ENCODE results near the gene GFER. TPM values are rescaled to one million over a fixed set of nuclear protein-coding genes. Genes with fewer than 3 reads are reported as not detected.

Gene GFER
- polyA plus RNA-seq, 3 donors = 8.1 to 22.7 (median 22.4) TPM

DNA sequence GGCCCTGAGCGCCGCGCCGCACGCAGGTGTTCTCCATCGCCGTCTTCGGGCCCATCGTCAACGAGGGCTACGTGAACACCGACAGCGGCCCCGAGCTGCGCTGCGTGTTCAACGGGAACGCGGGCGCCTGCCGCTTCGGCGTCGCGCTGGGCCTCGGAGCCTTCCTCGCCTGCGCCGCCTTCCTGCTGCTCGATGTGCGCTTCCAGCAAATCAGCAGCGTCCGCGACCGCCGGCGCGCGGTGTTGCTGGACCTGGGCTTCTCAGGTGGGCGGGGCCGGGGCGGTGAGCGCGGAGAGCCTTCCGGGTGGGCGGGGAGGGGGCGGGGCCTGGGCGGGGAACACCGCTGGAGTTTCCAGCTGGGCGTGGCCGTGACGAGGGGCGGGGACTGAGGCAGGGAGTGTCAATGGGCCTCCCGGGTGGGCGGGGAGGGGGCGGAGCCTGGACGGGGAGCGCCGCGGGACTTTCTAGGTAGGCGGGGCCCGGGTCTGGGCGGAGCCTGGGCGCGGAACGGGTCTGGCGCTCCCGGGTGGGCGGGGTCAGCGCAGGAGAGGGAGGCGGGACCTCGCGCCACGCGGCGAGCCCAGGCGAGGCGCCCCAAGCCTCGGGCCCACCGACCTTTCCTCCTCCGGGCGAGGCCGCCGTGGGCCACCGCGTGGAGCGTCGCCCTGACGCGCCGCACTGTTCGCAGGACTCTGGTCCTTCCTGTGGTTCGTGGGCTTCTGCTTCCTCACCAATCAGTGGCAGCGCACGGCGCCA, 8.1 kb downstream of the GFER start:
- Histone ChIP-seq H3K9ac (ENCODE audit: insufficient read depth, low read length, poor library complexity, severe bottlenecking) (peak overlapping the region; percentile 46), H3K4me2 (replicated peaks; ENCODE audit: extremely low read depth, low read length, poor library complexity, severe bottlenecking) (peak overlapping the region; percentile 64), H3K79me2 (ENCODE audit: insufficient read depth, low read length) (no peaks in the 10 kb centered on the region), H3K27ac (ENCODE audit: low read depth in 1 of 2, low read length in 2 of 2) (peak overlapping the region in 1 of 2 donors; percentile 26), H3K27me3 (ENCODE audit: control insufficient read depth in 2 of 2, insufficient read depth in 2 of 2, low read length in 2 of 2) (peaks cover 20 to 33% of the 10 kb centered on the region in 2 donors), H4K20me1 (ENCODE audit: insufficient read depth, low read length) (peaks cover 2% of the 10 kb centered on the region), H3K4me1 (ENCODE audit: control insufficient read depth in 1 of 2, insufficient read depth in 2 of 2, low read length in 2 of 2) (peaks cover 18% of the 10 kb centered on the region in 2 donors), H3K9me3 (replicated peaks in 1 of 2; ENCODE audit: control insufficient read depth in 1 of 2, insufficient read depth in 1 of 2, low read length in 2 of 2) (peaks cover 7 to 8% of the 10 kb centered on the region in 2 donors), H3K4me3 (replicated peaks in 1 of 3; ENCODE audit: low read depth in 2 of 3, low read length in 3 of 3) (peak overlapping the region in 1 of 3 experiments; percentile 57), H2AFZ (ENCODE audit: insufficient read depth, low read depth, low read length, poor library complexity, severe bottlenecking) (peak overlapping the region; percentile 71), H3K36me3 (replicated peaks in 1 of 2; ENCODE audit: control insufficient read depth in 1 of 2, insufficient read depth in 2 of 2, low read length in 2 of 2) (peaks cover 0 to 5% of the 10 kb centered on the region in 2 donors)
- peak overlapping the region; percentile 57 to 64 for H3K4me3 Mint-ChIP-seq
- TF ChIP-seq, protein P1, sequence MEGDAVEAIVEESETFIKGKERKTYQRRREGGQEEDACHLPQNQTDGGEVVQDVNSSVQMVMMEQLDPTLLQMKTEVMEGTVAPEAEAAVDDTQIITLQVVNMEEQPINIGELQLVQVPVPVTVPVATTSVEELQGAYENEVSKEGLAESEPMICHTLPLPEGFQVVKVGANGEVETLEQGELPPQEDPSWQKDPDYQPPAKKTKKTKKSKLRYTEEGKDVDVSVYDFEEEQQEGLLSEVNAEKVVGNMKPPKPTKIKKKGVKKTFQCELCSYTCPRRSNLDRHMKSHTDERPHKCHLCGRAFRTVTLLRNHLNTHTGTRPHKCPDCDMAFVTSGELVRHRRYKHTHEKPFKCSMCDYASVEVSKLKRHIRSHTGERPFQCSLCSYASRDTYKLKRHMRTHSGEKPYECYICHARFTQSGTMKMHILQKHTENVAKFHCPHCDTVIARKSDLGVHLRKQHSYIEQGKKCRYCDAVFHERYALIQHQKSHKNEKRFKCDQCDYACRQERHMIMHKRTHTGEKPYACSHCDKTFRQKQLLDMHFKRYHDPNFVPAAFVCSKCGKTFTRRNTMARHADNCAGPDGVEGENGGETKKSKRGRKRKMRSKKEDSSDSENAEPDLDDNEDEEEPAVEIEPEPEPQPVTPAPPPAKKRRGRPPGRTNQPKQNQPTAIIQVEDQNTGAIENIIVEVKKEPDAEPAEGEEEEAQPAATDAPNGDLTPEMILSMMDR (IDR thresholded peaks at IDR 0.05) = no peak
- H3K27me3 Mint-ChIP-seq (ENCODE audit: low read depth in 3 of 3) = peaks cover 35 to 52% (median 42%) of the 10 kb centered on the region in 3 donors
- H3K36me3 Mint-ChIP-seq = peaks cover 15 to 21% of the 10 kb centered on the region in 2 donors
- WGBS (ENCODE audit: insufficient coverage) = 5% methylated on average over 75 of the region's 96 CpGs
- peaks cover 14% of the 10 kb centered on the region for H3K4me1 Mint-ChIP-seq
- no peak overlapping the region for H3K27ac Mint-ChIP-seq
- intact Hi-C loops (cut with micrococcal nuclease) = loop anchor here in 1 of 2 donors (2.0 kb wide), 1 partner anchor 49 kb away; the partner anchor contains the start of gene MSRB1
- peak; percentile 90 to 96 (median 95) for DNase-seq
- peaks cover 0 to 16% (median 11%) of the 10 kb centered on the region in 7 donors for H3K9me3 Mint-ChIP-seq

DNA sequence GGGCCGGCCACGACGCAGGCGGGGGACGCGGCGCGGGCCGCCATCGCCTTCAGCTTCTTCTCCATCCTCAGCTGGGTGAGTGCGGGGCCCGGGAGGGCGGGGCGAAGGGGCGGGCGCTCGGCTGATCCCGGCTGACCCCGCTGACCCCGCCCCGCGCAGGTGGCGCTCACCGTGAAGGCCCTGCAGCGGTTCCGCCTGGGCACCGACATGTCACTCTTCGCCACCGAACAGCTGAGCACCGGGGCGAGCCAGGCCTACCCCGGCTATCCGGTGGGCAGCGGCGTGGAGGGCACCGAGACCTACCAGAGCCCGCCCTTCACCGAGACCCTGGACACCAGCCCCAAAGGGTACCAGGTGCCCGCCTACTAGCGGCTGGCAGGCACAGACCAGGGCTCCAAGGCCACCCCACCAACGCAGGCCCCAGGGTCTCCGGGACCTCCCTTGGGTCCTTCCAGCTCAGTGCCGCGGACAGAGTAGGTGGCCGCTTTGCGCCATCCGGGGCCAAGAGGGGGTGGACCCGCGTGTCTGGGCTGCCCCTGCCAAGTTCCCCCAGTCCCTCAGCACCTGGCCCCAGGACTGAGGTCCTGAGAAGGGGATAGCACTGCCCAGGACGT, 8.8 kb downstream of the GFER start:
- intact Hi-C loops (cut with micrococcal nuclease) = loop anchor here in 1 of 2 donors (2.0 kb wide), 1 partner anchor 50 kb away; the partner anchor contains the start of gene MSRB1
- WGBS (ENCODE audit: insufficient coverage) = 55% methylated on average over 50 of the region's 50 CpGs
- Histone ChIP-seq H3K36me3 (replicated peaks in 1 of 2; ENCODE audit: control insufficient read depth in 1 of 2, insufficient read depth in 2 of 2, low read length in 2 of 2) (peaks cover 5 to 12% of the 10 kb centered on the region in 2 donors), H3K27me3 (ENCODE audit: control insufficient read depth in 2 of 2, insufficient read depth in 2 of 2, low read length in 2 of 2) (peaks cover 20 to 33% of the 10 kb centered on the region in 2 donors), H3K27ac (ENCODE audit: low read depth in 1 of 2, low read length in 2 of 2) (no peak overlapping the region), H3K4me3 (replicated peaks in 1 of 3; ENCODE audit: low read depth in 2 of 3, low read length in 3 of 3) (no peak overlapping the region), H4K20me1 (ENCODE audit: insufficient read depth, low read length) (peaks cover 2% of the 10 kb centered on the region), H3K9me3 (replicated peaks in 1 of 2; ENCODE audit: control insufficient read depth in 1 of 2, insufficient read depth in 1 of 2, low read length in 2 of 2) (peaks cover 7 to 8% of the 10 kb centered on the region in 2 donors), H3K4me1 (ENCODE audit: control insufficient read depth in 1 of 2, insufficient read depth in 2 of 2, low read length in 2 of 2) (peaks cover 18% of the 10 kb centered on the region in 2 donors), H2AFZ (ENCODE audit: insufficient read depth, low read depth, low read length, poor library complexity, severe bottlenecking) (peak overlapping the region; percentile 63), H3K4me2 (replicated peaks; ENCODE audit: extremely low read depth, low read length, poor library complexity, severe bottlenecking) (no peak overlapping the region), H3K79me2 (ENCODE audit: insufficient read depth, low read length) (no peaks in the 10 kb centered on the region), H3K9ac (ENCODE audit: insufficient read depth, low read length, poor library complexity, severe bottlenecking) (no peak overlapping the region)
- Mint-ChIP-seq H3K4me3 (no peak overlapping the region), H3K27ac (no peak overlapping the region), H3K4me1 (peaks cover 14% of the 10 kb centered on the region), H3K27me3 (ENCODE audit: low read depth in 3 of 3) (peaks cover 33 to 49% (median 42%) of the 10 kb centered on the region in 3 donors), H3K9me3 (peaks cover 0 to 16% (median 11%) of the 10 kb centered on the region in 7 donors), H3K36me3 (peaks cover 17 to 26% of the 10 kb centered on the region in 2 donors)
- TF ChIP-seq, protein P1 (IDR thresholded peaks at IDR 0.05) = no peak
- DNase-seq = no peak
